ENCODE data around the gene E2F8.

- TF ChIP-seq CTCF (IDR thresholded peaks at IDR 0.05; ENCODE audit: insufficient read depth, low read depth, low read length) (no peak), EZH2 (IDR thresholded peaks at IDR 0.05; ENCODE audit: insufficient read depth, low read length) (no peak)
Measured at GRCh38 chr11:19290356-19290755, 49.6 kb upstream of the E2F8 start.
